Pancreas (tissue), 10 donors: ENCODE results near the gene SLC35F5. TPM values are rescaled to one million over a fixed set of nuclear protein-coding genes. Genes with fewer than 3 reads are reported as not detected.
"Not testable (repeated sequence)": the region's sequence is repeated elsewhere in the genome, so short reads cannot be mapped to it uniquely, and the experiment has no call there.

Source experiments
- ATAC-seq, 4 donors: fragments of 200-7000 bp; cut with Tn5 transposase; one replicate each; pipeline versions ENCODE4 v1.8.0 to v1.9.1; 2020; ENCODE audit warnings: mild to moderate bottlenecking in 4 of 4, moderate library complexity in 4 of 4
- DNase-seq, 6 donors: peaks; one replicate each; pipeline ENCODE4 v3.0.0-alpha.2; 2020
- FAIRE-seq: peaks from 2 replicates; lab custom pipeline; 2012; peaks lifted over from hg19 to GRCh38; lab: Jason Lieb, UNC
- H3K27ac ChIP-seq, 4 donors: fragments of 200-600 bp; sonication (generic); 1 replicate in 3 of 4; 2 replicates in 1 of 4; pipeline versions ENCODE4 v1.5.0 to v1.8.0; 2020
- H3K27me3 ChIP-seq, 4 donors: fragments of 200-600 bp; one replicate each; pipeline ENCODE4 v1.8.0; 2021
- H3K36me3 ChIP-seq, 3 donors: fragments of 200-600 bp; sonication (generic) in 1 of 3; one replicate each; pipeline versions ENCODE4 v1.5.0 to v1.8.0; 2020 to 2021
- H3K4me1 ChIP-seq, 3 donors: fragments of 200-600 bp; one replicate each; pipeline ENCODE4 v1.8.0; 2021
- H3K4me3 ChIP-seq, 4 donors: fragments of 200-600 bp; sonication (generic) in 2 of 4; one replicate each; pipeline versions ENCODE4 v1.5.0 to v1.8.0; 2020 to 2021
- H3K9me3 ChIP-seq, 4 donors: fragments of 200-600 bp; one replicate each; pipeline ENCODE4 v1.8.0; 2021
- WGBS, 2 donors: extraction: QIAGEN DNeasy Blood & Tissue Kit; methylation state at CpG; one replicate each; pipeline ENCODE4 v1.1.7; 2013; 5-methylcytosine and 5-hydroxymethylcytosine counted together
- intact Hi-C, 3 donors: fragments of 100-400 bp; cut with DNase I; formaldehyde crosslinking; loops; one replicate each; pipeline versions ENCODE4 v1.11.1 to v1.14.2; 2022
- microRNA-seq, 2 donors: library from miRNA; unstranded; fragments of <30 nt; microRNA quantifications; one replicate each; pipeline versions ENCODE4 to v1.1.0, GENCODE V29; 2019 to 2020
- polyA plus RNA-seq, 2 donors: library from polyadenylated mRNA; stranded (reverse); fragments of 200-250 nt; gene quantifications; one replicate each; pipeline ENCODE4 v1.2.3, GENCODE V29; 2013
- total RNA-seq, 6 donors: library from RNA; stranded (reverse); fragmentation: NEBNext Ultra II Directional in 4 of 6; extraction: Animal tissue kit (Norgen Biotek cat#: 25700) in 4 of 6; gene quantifications; one replicate each; pipeline versions ENCODE4 v1.2.1 to v1.2.4, GENCODE V29; 2021 to 2023
- donor health status: healthy with polysubstance abuse.
- donor health status: DM: no; HTN: no; CAD: no; lungs with moderate emphysema.
- donor health status: DM: no; HTN: no; CAD: no.
- donor health status: control.
- donor health status: control.
- donor health status: Bipolar disorder and iron deficiency.
- donor health status: DM: yes; HTN: yes; CAD: no.
- donor health status: DM: no; HTN: no; CAD: no.
- donor health status: DM: no; HTN: no; CAD: no.
- donor health status: DM: yes; HTN: yes; CAD: no.

Gene SLC35F5
- total and polyA plus RNA-seq, 8 donors = 12.6 to 58.6 (median 39.1) TPM

GRCh38 chr2:113663285-113664060 lies 93.0 kb downstream of the SLC35F5 start:
- DNase-seq, H3K36me3 ChIP-seq, H3K4me3 ChIP-seq, H3K9me3 ChIP-seq, FAIRE-seq, intact Hi-C loops, H3K4me1 ChIP-seq, H3K27ac ChIP-seq, ATAC-seq, H3K27me3 ChIP-seq: not testable (repeated sequence)
- WGBS, 2 donors = 58 to 65% methylated on average over 10 of the region's 10 CpGs

Small RNA genes lying within 50 kb of the gene (microRNA-seq; reads per million reads assigned to microRNA genes)
- 0 reads per million in 2 donors for gene MIR4782

Other genes starting within 250 kb of the SLC35F5 start
- gene RABL2A, start 129.4 kb downstream of the SLC35F5 start, total RNA-seq = 10 to 100 TPM in 1 of 6 donors, 1 to 10 TPM in 5; 5.2 to 12.5 (median 7.1) TPM
- 10 to 100 TPM; 15.6 to 17.7 TPM for gene RABL2A, start 129.4 kb downstream of the SLC35F5 start, polyA plus RNA-seq
- 100 to 1,000 TPM in 1 of 6 donors, 10 to 100 TPM in 5; 44.5 to 112 (median 72.7) TPM for gene ACTR3, start 133.4 kb upstream of the SLC35F5 start, total RNA-seq
- gene ACTR3, start 133.4 kb upstream of the SLC35F5 start, polyA plus RNA-seq = 10 to 100 TPM; 10.3 to 27.3 TPM